ENCODE data around the gene TTC5. TPM values are rescaled to one million over a fixed set of nuclear protein-coding genes. Genes with fewer than 3 reads are reported as not detected.

TTC5 gene
- total RNA-seq = 15.6 TPM
- long read RNA-seq, full-length matches to known transcripts = 29 of 32 reads
- long read RNA-seq, partial matches to known transcripts = 1 of 32 reads
- long read RNA-seq, other reads (novel, unspliced or antisense) = 2 of 32 reads

- peak; percentile 100 for ATAC-seq
- TF ChIP-seq CTCF (IDR thresholded peaks at IDR 0.05) = peak; percentile 95
- Histone ChIP-seq H3K4me3 (peak within 1 kb of the TSS; percentile 65), H3K27ac (peak within 1 kb of the TSS; percentile 58), H3K36me3 (peaks cover 14% of the 10 kb centered on the region), H3K9me3 (no peaks in the 10 kb centered on the region), H3K27me3 (no peaks in the 10 kb centered on the region), H3K4me1 (peaks cover 6% of the 10 kb centered on the region)
- intact Hi-C loops (cut with DNase I) = no loop called here
- DNase-seq = peak; percentile 90
Measured at GRCh38 chr14:20305265-20306078, at the start of gene TTC5. Gene TTC5 (minus strand): TSS chr14:20305951. CDS start chr14:20305937, 14 bp downstream.

- peaks cover 93% of the 10 kb centered on the region for H3K36me3 ChIP-seq
- ATAC-seq (no peak), DNase-seq (no peak)
- intact Hi-C loops (cut with DNase I) = no loop called here
- no peaks in the 10 kb centered on the region for H3K27me3 ChIP-seq
- H3K4me1 ChIP-seq = no peaks in the 10 kb centered on the region
- H3K27ac ChIP-seq = no peak overlapping the region
- no peak for TF ChIP-seq CTCF (IDR thresholded peaks at IDR 0.05)
- no peak overlapping the region for H3K4me3 ChIP-seq
- H3K9me3 ChIP-seq = no peaks in the 10 kb centered on the region
Measured at GRCh38 chr14:20350860-20351259, 45.1 kb upstream of the TTC5 start.

GRCh38 chr14:20350282-20350681 is 44.5 kb upstream of the TTC5 start:
- ATAC-seq (no peak), DNase-seq (no peak)
- Histone ChIP-seq H3K27ac (no peak overlapping the region), H3K4me3 (no peak overlapping the region), H3K27me3 (no peaks in the 10 kb centered on the region), H3K9me3 (no peaks in the 10 kb centered on the region), H3K4me1 (no peaks in the 10 kb centered on the region), H3K36me3 (peaks cover 93% of the 10 kb centered on the region)
- TF ChIP-seq CTCF (IDR thresholded peaks at IDR 0.05) = no peak
- intact Hi-C loops (cut with DNase I) = no loop called here

GRCh38 chr14:20347747-20348146 is 42.0 kb upstream of the TTC5 start:
- intact Hi-C loops (cut with DNase I) = no loop called here
- TF ChIP-seq CTCF (IDR thresholded peaks at IDR 0.05) = no peak

GRCh38 chr14:20346713-20347112 is 41.0 kb upstream of the TTC5 start:
- no peak for TF ChIP-seq CTCF (IDR thresholded peaks at IDR 0.05)
- H3K27me3 ChIP-seq = no peaks in the 10 kb centered on the region
- intact Hi-C loops (cut with DNase I) = no loop called here
- ATAC-seq (no peak), DNase-seq (no peak)
- peaks cover 3% of the 10 kb centered on the region for H3K4me1 ChIP-seq
- H3K36me3 ChIP-seq = peaks cover 62% of the 10 kb centered on the region
- H3K27ac ChIP-seq = no peak overlapping the region
- no peaks in the 10 kb centered on the region for H3K9me3 ChIP-seq
- H3K4me3 ChIP-seq = no peak overlapping the region

More at GRCh38 chr14:20347747-20348146, 42.0 kb upstream of the TTC5 start:
- Histone ChIP-seq H3K27me3 (no peaks in the 10 kb centered on the region), H3K27ac (no peak overlapping the region), H3K4me3 (no peak overlapping the region), H3K36me3 (peaks cover 72% of the 10 kb centered on the region), H3K9me3 (no peaks in the 10 kb centered on the region), H3K4me1 (peaks cover 3% of the 10 kb centered on the region)
- no peak for ATAC-seq
- no peak for DNase-seq

All from upper lobe of right lung (tissue), 1 donor.